Dermis microvascular lymphatic vessel endothelial cell (primary cell): Measurements from ENCODE around the gene QSOX1. TPM values are rescaled to one million over a fixed set of nuclear protein-coding genes. Genes with fewer than 3 reads are reported as not detected.

ENCODE experiments used
- DNase-seq, 2 donors: peaks; one replicate each; pipeline versions ENCODE4 v3.0.0 to v3.0.0-alpha.2; 2010; ENCODE audit warnings: low read depth in 2 of 2
- total RNA-seq: library from RNA; depleted of rRNA; stranded (reverse); fragments of >200 nt; gene quantifications from 2 replicates; pipeline ENCODE4 v1.2.1, GENCODE V29; 2014

The QSOX1 gene
- total RNA-seq, 1 donor from 2014 or later = 47.9 TPM

GRCh38 chr1:180234369-180235076, 79.9 kb downstream of the QSOX1 start:
- no peak for DNase-seq

- DNase-seq = no peak
Observed at GRCh38 chr1:180235077-180235501, 80.4 kb downstream of the QSOX1 start.

- DNase-seq = no peak
Observed at GRCh38 chr1:180235502-180236239, 81.0 kb downstream of the QSOX1 start.

- no peak for DNase-seq
Observed at GRCh38 chr1:180236698-180237509, 82.2 kb downstream of the QSOX1 start.

- DNase-seq = no peak
Observed at GRCh38 chr1:180237869-180238476, 83.3 kb downstream of the QSOX1 start.

- DNase-seq = no peak
Observed at GRCh38 chr1:180238675-180239074, 84.0 kb downstream of the QSOX1 start.

- DNase-seq = no peak
Observed at GRCh38 chr1:180239145-180240096, 84.8 kb downstream of the QSOX1 start.

- DNase-seq = peak in 1 of 2 donors; percentile 12
Observed at GRCh38 chr1:180241716-180242544, 87.3 kb downstream of the QSOX1 start.

GRCh38 chr1:180243517-180244221, 89.0 kb downstream of the QSOX1 start:
- DNase-seq = no peak

GRCh38 chr1:180244840-180245239, 90.2 kb downstream of the QSOX1 start:
- DNase-seq = no peak

GRCh38 chr1:180246579-180246978, 91.9 kb downstream of the QSOX1 start:
- DNase-seq = no peak

- DNase-seq = peak in 1 of 2 donors; percentile 20
Observed at GRCh38 chr1:180247061-180247460, 92.4 kb downstream of the QSOX1 start.

GRCh38 chr1:180247580-180247979, 92.9 kb downstream of the QSOX1 start:
- DNase-seq = no peak

- no peak for DNase-seq
Observed at GRCh38 chr1:180248176-180248575, 93.5 kb downstream of the QSOX1 start.

GRCh38 chr1:180248731-180249681, 94.3 kb downstream of the QSOX1 start:
- peak in 1 of 2 donors; percentile 13 for DNase-seq

GRCh38 chr1:180249725-180250498, 95.2 kb downstream of the QSOX1 start:
- peak; percentile 61 to 79 for DNase-seq

- no peak for DNase-seq
Observed at GRCh38 chr1:180250499-180250770, 95.8 kb downstream of the QSOX1 start.
